Measurements from ENCODE around the gene MANBA.
"Not testable (repeated sequence)": the region's sequence is repeated elsewhere in the genome, so short reads cannot be mapped to it uniquely, and the experiment has no call there.

MANBA gene

DNA sequence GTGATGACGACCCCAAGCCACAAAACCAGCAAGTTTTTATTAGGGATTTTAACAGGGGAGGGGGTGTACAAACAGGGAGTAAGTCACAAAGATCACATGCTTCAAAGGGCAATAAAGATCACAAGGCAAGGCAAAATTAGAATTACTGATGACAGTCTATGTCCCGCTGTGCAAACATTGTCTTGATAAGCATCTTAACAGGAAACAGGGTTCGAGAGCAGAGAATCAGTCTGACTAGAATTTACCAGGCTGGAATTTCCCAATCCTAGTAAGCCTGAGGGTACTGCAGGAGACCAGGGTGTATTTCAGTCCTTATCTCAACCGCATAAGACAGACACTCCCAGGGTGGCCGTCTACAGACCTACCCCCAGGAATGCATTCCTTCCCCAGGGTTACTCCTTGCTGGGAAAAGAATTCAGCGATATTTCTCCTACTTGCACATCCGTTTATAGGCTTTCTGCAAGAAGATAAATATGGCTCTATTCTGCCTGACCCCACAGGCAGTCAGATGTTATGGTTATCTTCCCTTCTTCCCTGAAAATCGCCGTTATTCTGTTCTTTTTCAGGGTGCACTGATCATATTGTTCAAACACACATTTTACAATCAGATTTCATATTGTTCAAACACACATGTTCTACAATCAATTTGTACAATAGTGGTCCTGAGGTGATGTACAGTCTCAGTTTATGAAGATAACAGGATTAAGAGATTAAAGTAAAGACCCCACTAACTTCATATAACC, 41.8 kb downstream of the MANBA start:
- not testable (repeated sequence) for DNase-seq

DNA sequence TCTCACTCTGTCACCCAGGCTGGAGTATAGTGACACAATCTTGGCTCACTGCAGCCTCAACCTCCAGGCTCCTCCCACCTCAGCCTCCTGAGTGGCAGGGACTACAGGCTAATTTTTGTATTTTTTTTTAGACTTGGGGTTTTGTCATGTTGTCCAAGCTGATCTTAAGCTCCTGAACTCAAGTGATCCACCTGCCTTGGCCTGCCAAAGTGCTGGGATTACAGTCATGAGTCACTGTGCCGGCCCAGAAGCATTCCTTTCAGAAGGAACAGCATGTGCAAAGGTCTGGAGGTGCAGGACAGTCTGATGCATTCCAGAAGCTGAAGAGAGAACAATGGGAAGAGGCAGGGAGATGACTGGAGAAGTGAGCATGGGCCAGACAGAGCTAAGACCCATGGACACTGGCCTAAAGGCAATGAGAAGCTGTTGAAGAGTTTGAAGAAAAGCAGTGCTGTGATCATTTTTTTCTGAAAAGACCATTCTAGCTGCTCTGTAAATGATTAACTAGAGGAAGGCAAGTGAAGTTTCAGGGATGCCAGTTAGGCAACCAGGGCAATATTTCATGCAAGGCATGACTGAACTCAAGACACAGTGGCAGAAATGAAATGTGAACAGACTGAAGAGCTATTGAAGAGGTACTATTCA, 43.2 kb downstream of the MANBA start:
- DNase-seq: no peak

DNA sequence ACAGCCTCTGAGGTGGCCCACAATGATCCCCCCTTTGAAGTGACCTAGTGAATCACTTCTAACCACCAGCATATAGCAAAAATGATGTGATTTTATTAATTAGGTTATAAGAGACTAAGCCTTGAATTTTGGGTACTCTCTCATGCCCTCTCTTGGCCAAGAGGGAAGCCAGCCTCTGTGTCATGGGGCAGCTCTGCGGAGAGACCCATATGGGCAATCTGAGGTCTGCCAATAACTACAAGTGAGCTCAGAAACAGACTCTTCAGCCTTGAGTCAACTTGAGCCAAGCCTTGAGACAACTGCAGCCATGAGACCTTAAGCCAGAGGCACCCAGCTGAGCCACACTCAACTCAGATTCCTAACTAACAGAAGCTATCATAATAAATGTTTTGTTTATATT, 45.7 kb downstream of the MANBA start:
- no peak for DNase-seq

DNA sequence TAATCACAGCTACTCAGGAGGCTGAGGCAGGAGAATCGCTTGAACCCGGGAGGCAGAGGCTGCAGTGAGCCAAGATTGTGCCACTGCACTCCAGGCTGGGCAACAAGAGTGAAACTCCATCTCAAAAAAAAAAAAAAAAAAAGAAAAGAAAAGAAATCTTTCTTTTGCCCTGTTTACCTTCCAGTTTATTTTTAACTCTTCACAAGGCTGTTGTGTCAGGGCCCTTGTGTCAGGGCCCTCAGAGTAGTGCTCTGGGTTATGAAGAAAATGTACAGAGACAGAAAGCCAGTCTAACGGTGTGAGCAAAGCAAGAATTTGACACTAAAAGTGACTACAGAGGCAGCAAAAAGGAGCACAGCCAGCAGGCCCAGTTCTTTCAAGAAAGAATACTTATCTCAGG, 47.0 kb downstream of the MANBA start:
- DNase-seq: not testable (repeated sequence)

DNA sequence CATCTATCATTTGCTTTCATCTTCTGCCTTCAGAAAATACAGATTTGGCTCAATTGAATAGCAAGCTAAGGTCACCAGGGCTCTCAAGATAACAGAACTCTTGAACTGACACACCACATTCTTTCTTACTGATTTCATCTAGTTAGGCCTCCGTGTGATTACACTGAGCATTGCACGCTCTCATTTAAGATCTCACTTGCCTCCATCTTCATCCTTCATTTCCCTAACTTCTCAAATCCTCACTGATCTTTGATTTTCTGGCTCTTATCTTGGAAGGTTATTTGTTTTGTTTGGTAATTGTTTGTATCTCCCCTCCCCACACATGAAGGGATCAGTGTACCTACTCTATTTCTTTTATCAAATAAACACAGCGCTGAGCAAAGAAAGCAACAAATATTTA, 47.7 kb downstream of the MANBA start:
- DNase-seq: no peak

DNA sequence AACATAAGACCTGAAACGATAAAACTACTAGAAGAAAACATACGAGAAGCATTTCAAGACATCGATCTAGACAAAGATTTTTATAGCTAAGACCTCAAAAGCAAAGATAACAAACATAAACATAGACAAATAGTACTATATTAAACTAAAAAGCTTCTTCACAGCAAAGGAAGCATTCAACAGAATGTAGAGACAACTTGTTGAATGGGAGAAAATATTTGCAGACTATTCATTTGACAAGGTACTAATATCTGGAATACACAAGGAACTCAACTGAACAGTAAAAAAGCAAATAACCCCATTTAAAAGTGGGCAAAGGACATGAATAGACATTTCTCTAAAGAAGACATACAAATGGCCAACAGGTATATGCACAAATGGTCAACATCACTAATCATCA, 49.8 kb downstream of the MANBA start:
- no peak for DNase-seq

DNA sequence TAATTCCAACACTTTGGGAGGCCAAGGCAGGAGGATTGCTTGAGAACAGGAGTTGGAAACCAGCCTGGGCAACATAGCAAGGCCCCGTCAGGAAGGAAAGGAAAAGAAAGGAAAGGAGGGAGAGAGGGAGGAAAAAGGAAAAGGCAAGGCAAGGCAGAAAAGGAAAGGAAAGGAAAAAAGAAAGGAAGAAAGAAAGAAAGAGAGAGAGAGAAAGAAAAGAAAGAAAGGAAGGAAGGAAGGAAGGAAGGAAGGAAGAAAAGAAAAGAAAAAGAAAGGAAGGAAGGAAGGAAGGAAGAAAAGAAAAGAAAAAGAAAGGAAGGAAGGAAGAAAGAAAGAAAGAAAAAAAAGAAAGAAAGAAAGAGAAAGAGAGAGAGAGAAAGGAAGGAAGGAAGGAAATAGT, 51.7 kb downstream of the MANBA start:
- not testable (repeated sequence) for DNase-seq

DNA sequence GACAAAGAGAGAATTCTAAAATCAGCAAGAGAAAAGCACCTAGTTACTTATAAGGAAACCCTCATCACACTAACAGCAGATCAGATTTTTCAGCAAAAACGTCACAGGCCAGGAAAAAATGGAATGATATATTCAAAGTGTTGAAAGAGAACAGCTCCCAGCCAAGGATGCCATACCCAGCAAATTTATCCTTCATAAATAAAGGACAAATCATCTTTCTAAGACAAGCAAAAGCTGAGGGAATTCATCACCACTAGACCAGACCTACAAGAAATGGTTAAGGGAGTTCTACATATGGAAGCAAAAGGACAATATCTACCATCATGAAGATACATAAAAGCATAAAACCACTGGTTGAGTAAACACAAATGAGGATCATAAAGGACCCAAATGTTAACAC, 53.6 kb downstream of the MANBA start:
- no peak for DNase-seq

DNA sequence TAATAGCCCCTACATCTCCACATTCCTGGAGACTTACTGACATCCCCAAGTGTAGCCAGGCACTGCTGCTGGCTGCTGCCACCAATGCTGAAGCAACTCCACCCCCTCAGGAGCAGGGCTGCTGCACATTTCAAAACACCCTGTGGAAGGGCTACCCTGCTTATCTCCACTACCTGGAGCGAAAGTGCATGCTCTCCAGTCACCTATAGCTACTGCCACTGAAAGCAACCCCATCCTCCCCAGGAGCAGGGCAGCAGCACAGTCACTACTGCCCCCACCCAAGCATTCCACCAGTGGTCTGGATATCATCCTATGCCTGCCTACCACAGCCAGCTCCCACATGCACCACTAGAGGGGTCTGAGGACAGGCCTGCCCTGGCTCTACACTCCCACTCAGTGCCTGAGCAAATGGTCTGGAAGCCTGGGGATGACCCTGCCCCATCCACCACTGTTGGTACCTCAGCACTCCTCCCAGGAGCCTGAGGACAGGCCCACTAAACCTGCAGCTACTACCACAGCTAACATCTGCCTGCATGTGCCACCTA, 55.3 kb downstream of the MANBA start:
- no peak for DNase-seq

DNA sequence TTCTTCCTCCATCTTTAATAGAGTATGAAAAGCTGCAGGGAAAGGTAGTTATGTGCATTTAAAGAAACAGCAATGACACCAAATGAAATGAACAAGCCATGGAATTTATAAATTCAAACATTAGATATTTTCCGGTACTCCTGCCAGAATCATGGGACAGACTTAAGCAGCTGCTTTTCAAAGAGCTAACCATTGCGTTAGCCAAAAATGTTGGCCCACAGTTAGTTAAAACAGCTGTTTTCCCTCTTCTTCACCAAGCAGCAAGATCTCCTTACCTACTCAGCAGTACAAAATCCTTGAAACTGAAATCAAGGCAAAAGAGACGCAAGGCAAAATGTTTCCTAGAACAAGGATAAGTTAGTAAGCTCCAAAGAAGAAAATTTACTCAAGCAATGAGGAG, 64.0 kb downstream of the MANBA start:
- DNase-seq: no peak

DNA sequence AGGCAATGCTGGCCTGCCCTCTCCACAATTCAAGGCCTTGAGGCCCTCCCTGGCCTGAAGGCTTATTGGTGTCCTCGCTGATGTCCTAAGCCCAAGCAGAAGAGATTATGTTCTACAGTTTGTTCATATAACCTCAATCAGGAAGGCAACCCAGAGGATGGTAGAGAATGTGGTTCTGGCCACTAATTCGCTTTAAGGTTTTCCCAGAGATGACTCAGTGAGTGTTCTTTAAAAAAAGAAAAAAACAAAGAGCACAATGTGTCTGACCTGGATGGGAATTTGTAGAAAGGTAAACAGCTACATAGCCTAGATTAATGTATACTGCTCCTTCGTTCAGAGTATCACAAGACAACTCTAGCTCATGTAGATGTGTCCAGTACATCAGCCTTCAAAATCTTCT, 66.0 kb downstream of the MANBA start:
- no peak for DNase-seq

DNA sequence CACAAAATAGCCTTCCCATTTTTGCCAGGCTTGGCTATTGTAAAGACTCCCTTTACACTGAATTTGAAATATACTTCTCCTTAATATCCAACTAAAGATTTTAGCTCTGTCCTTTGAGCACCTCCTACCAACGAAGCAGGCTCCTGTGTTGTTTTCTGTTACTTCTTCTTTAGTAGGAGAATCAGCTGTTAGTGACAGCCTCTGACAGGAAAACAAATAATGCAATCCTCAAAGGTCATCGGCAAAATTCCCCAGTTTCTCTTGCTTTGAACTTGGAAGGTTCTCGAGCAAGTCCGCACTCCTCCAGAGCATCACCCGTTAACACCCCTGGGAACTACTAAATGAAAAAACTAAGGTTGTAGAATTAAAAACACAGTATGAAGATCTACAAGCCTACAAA, 66.9 kb downstream of the MANBA start:
- DNase-seq: no peak

DNA sequence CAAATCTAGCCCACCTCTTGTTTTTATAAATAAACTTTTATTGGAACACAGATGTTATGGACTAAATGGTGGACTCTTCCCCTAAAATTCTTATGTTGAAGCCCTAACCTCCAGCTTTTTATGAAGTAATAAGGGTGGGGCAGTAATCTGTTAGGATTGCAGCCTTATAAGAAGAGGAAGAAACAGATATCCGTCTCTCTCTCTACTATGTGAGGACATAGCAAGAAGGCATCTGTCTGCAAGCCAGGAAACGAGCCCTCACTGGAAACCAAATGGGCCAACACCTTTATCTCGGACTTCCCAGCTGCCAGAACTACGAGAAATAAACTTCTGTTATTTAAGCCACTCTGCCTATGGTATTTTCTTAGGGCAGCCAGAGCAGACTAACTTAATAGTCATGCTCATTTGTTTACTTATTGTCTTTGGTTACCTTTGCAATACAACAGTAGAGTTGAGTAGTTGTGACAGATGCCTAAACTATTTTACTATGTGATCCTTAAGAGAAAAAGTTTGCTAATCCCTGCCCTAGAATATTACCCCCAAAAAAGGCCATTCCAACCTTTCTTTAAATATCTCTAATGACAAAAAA, 67.4 kb downstream of the MANBA start:
- no peak for DNase-seq

DNA sequence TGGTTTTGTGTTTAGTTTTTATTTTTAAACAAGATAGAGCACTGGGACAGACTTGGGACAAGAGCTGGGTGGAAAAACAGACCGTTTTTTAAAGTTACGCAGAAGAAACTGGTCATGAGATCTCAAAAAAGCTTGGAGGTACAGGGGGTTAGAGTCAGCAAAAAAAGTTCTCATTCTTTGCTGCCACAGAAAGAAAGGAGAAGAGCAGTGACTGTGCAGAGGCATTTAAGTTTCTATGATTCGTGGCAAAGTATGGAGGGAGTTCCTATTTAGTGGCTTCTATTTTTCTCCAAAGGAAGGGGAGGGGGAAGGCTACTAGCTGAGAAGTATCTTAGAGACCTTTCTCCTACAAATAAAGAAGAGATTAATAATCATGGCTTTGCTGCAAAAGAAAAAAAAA, 68.3 kb downstream of the MANBA start:
- DNase-seq: no peak

DNA sequence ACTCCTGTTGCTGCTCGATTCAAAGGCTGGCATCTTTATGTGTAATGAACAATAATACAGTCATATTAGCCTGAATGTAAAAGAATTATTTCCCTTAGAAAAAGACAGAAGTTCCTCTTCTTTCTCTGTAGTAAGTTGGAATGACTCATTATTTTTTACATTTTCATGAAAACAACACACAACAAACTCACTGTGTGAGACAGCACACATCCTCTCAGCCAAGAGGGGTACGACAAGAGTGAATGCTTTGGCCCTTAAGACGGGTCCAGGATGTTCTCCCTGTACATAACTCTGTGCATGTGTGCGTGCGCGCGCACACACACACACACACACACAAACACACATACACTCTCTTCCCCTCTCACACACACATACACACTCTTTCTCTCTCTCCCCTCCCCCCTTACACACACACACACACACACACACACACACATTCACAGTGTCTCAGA, 72.8 kb downstream of the MANBA start:
- no peak for DNase-seq

DNA sequence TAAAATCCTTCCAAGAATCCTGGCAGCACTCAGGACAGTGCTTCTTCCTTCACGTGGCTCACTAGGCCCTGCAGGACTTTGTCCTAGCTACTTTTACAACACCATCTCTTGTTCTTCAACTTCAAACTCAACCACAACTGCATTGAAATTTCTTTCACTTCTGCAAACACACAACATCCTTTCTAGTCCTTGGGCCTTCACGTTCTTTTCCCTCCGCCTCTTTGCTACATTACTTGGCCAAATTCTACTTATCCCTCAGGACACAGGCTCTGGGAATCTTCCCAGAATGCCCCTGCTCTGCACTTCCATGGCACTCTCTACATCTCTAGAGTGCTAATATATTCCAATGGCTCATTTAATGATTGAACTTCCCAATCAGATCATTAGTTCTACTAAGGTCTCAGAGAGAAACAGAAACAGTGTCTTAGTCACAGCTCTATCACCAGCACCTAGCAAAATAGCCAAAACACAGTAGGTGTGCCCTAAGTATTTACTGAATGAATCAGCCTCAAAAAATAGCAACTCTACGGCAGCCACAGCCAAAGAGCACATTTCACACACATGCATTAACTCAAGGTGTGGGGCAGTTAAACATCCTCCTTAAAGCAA, 73.3 kb downstream of the MANBA start:
- DNase-seq: no peak

DNA sequence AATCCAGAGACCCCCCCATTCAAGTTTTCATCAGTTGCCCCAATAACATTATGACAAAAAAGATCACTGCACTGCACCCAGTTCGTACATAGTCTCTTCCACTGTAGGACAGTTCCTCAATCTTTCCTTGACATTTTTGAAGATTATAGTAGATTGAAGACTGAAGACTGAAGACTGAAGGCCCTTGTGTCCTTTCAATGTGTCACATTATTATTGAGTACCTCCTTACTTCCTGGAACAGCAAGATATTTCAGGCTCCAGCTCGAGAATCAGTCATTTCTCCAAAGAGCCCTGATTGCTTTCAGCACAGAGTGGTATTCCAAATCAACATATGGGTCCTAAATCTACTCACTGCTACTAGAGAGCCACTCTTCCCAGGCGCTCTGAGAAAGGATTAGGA, 75.0 kb downstream of the MANBA start:
- no peak for DNase-seq

DNA sequence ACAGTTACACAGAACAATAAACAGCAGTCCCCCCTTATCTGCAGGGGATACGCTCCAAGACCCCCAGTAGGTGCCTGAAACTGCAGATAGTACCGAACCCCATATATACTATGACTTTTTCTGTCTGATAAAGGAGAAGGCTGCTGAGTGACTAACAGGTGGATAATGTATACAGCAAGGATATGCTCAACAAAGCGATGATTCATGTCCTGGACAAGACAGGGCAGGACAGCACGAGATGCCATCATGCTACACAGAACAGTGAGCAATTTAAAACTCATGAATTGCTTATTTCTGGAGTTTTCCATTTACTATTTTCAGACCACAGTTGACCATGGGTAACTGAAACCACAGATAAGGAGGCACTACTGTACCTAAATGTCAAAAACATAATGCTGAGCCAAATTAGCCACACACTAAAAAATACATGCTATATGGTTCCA, 76.1 kb downstream of the MANBA start:
- DNase-seq: no peak

DNA sequence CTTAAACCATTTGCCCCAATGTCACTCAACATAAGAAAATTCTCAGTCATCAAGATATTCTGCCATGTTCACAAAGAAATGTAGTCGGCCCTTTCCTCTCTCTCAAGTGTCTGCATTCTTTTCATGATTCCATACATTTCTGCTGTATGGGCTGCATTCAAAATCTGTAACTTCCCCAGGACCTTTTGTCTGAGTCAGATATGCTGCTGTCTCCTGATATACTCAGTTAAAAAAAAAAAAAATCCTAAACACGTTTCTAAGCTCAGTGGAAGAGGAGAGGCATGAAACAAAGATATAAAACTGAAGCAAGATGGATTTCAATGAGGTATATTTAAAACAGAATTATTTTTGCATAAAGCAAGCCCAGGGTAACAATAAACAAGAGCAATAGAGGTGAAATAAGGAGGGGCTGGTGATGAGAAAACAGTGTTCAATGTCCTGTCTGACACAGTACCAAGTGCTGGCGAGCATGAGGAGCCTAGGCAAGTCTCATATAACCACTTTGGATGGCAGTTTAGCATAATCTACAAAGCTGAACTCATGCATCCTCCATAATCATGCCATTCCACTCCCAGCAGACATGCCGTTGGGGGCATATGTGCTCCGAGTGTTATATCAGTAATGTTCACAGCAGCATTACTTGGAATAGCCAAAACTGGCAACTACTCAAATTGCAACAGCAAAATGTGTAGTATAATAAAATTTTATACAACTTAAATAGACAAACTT, 76.7 kb downstream of the MANBA start:
- no peak for DNase-seq

DNA sequence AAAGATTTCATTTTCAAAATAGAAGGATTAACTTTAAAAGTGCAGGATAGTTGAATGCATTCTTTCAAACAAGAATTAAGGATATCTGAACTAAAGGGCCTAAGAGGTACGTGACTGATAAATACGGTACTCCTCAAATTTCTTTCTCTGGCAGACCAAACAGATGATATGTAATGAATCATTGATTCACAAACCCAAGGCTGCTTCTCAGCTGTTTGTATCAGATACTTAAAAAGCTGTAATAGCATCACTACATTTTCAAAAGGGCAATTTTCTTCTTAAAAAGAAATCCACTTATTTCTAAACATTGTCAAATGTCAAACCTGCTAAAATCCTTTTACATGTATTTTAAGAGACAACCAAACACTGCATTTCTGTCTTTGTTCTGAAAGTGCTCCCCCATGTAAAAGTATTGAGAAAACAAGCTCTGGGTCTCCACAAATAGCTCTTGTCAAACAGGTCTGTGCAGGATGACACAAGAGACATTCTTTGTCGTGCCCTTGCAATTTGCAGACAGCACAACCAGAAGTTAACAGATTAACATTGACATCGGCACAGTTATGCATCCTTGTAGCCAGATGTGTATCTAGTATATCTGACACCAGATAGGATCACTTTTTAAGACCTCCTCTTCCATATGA, 82.0 kb downstream of the MANBA start:
- no peak for DNase-seq

DNA sequence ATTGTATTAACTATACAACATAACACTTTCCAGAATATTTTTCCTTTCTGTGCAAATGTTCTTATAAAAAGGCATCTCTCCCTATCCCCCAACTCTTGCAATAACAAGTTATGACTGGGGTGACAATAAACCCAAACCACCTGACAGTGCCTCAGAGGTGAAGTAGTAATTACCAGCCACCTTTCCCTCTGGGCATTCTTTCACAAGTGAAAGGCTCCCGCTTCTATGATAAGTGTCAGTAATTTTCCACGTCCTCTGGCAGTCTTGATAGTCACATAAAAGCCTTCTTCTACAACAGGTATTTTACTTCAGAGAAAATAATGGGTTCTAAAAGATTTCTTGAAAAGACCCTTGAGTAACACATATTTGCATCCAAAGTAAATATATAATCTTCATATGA, 82.7 kb downstream of the MANBA start:
- DNase-seq: no peak

DNA sequence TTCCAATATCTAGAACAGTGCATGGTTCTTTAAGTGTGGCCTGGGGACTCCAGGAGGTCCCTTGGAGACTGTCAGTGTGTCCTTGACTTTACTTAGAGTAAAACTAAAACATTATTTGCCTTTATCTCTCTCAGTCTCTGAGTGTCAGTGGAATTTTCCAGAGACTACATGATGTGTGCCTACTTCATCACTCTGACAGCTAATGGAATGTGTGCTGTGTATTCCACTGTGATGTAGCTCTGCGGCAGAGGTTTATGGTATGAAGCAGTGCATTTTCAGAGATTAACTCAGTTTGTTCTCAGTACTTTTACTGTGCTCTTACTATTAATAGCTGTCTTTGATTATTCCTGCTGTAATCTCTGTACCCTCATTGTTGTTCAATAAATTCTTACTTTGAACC, 85.6 kb downstream of the MANBA start:
- no peak for DNase-seq

Measured in effector CD4-positive, alpha-beta T cell (primary cell).